Thoracic aorta (tissue), 2 donors: ENCODE results near the gene OLIG2. TPM values are rescaled to one million over a fixed set of nuclear protein-coding genes. Genes with fewer than 3 reads are reported as not detected.

ENCODE experiments used
- ATAC-seq: fragments of 150-250 bp; one replicate; pipeline ENCODE4 v1.8.0; 2017; ENCODE audit warnings: low read depth; ENCODE audit not compliant: insufficient number of reproducible peaks, low FRiP score
- DNase-seq: peaks from one replicate; pipeline ENCODE4 v3.0.0-alpha.2; 2020; ENCODE audit warnings: low spot score
- H3K27ac ChIP-seq, 2 donors: fragments of 200-600 bp; sonication (generic); 1 replicate in 1 of 2; 2 replicates in 1 of 2; pipeline ENCODE4 v1.5.1; 2016; ENCODE audit warnings: mild to moderate bottlenecking in 2 of 2, moderate library complexity in 2 of 2
- H3K27me3 ChIP-seq: fragments of 200-600 bp; sonication (generic); replicated peaks from 2 replicates; pipeline ENCODE4 v1.6.0; 2016; ENCODE audit warnings: mild to moderate bottlenecking; ENCODE audit not compliant: insufficient read depth
- H3K36me3 ChIP-seq: fragments of 200-600 bp; sonication (generic); one replicate; pipeline ENCODE4 v1.5.1; 2016
- H3K4me1 ChIP-seq, 2 donors: fragments of 200-600 bp; sonication (generic); 1 replicate in 1 of 2; 2 replicates in 1 of 2; pipeline versions ENCODE4 v1.5.1 to v1.6.0; 2016; ENCODE audit warnings: low read depth in 2 of 2, mild to moderate bottlenecking in 1 of 2; ENCODE audit not compliant: control insufficient read depth in 1 of 2
- H3K4me3 ChIP-seq: fragments of 200-600 bp; sonication (generic); 2 replicates; pipeline ENCODE4 v1.5.1; 2016; ENCODE audit warnings: mild to moderate bottlenecking
- H3K9me3 ChIP-seq: fragments of 200-600 bp; sonication (generic); 2 replicates; pipeline ENCODE4 v1.5.1; 2016
- total RNA-seq, 2 donors: library from RNA; depleted of rRNA; stranded (reverse); fragments of >200 nt; gene quantifications; one replicate each; pipeline versions ENCODE4 v1.1.0 to v1.2.3, GENCODE V29; 2016
- TF ChIP-seq, protein P1 (sequence below): fragments of 200-600 bp; sonication (generic); IDR thresholded peaks from one replicate; pipeline ENCODE4 v1.5.1; 2019; ENCODE audit warnings: antibody characterized with exemption

Gene OLIG2
- total RNA-seq, 2 donors from 2014 or later: not detected

DNA sequence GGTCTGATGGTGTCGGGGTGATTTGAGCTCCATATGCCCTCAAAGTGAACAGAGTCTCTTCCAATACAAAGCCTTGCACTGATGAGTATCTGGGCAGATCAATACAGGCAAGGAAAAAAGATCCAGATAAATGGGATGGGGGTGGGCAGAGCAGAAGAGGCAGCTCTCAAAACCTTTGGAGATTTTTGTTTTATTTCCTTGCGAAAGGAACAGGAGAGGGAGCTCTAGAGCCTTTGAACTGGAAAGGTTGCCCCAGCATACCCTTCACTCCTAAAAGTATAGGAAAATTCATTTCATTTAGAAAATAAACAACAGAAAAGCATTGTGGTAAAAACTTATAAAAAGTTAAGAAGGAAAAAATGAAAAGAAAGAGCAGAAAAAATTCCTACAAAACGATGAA lies 31.4 kb upstream of the OLIG2 start:
- H3K27ac ChIP-seq: no peak overlapping the region
- H3K27me3 ChIP-seq: no peaks in the 10 kb centered on the region
- DNase-seq (no peak), ATAC-seq (no peak)
- no peaks in the 10 kb centered on the region for H3K36me3 ChIP-seq
- TF ChIP-seq, protein P1, sequence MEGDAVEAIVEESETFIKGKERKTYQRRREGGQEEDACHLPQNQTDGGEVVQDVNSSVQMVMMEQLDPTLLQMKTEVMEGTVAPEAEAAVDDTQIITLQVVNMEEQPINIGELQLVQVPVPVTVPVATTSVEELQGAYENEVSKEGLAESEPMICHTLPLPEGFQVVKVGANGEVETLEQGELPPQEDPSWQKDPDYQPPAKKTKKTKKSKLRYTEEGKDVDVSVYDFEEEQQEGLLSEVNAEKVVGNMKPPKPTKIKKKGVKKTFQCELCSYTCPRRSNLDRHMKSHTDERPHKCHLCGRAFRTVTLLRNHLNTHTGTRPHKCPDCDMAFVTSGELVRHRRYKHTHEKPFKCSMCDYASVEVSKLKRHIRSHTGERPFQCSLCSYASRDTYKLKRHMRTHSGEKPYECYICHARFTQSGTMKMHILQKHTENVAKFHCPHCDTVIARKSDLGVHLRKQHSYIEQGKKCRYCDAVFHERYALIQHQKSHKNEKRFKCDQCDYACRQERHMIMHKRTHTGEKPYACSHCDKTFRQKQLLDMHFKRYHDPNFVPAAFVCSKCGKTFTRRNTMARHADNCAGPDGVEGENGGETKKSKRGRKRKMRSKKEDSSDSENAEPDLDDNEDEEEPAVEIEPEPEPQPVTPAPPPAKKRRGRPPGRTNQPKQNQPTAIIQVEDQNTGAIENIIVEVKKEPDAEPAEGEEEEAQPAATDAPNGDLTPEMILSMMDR: no peak
- no peak overlapping the region for H3K4me3 ChIP-seq
- no peaks in the 10 kb centered on the region for H3K4me1 ChIP-seq
- no peaks in the 10 kb centered on the region for H3K9me3 ChIP-seq

DNA sequence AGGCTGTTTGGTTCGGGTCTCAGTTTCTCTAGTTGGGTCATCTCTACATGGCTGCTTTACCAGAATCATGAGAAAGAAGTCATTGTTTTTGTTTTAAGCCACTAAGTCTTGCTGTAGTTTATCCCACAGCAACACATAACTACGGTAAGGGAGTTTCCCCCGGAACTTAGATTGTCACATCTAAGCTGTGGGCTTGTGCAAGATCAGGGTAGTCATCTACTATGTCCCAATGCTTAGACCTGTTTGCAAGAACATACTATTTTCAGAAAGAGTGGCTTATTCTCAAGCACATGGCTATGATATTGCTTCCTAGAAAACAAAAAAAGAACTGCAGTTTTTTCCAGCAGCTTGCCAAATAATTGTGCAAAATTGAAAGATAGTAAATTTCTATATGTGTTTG lies 18.0 kb upstream of the OLIG2 start:
- no peaks in the 10 kb centered on the region for H3K36me3 ChIP-seq
- no peak overlapping the region for H3K4me3 ChIP-seq
- H3K9me3 ChIP-seq: no peaks in the 10 kb centered on the region
- DNase-seq (no peak), ATAC-seq (no peak)
- no peak overlapping the region for H3K27ac ChIP-seq
- no peaks in the 10 kb centered on the region for H3K27me3 ChIP-seq
- TF ChIP-seq, protein P1: no peak
- H3K4me1 ChIP-seq: no peaks in the 10 kb centered on the region

DNA sequence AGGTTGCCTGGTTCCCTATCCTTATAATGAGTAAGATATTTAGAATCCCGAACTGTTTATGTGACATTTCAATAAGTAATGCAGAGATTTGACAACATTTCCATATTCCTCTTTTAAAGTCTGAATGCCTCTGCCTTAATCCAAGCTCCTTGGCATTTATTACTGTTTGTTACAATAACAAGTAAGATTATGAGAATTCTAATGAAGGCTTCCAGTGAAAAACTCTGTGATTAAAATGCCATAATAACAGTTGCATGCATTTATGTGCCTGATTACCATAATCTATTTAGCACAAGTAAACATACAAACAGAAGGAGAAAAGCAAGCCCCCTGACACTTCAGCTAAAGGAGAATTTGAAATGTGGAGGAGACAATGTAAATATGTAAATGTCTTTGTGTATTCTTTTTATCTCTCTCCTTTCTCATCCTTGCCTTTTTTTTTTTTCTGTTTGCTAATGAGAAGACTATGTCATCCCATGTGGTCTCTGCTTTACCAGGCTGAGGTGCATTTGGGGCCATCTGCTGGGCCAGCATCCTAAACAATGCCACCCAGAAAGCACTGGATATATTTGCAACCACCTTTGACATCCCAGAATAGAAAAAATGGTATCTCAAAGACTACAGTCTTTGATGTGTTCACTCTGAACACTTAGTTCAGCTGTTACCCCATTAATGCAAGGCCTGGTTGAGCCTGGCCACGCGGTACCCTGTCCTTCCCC lies 17.2 kb upstream of the OLIG2 start:
- no peak overlapping the region for H3K27ac ChIP-seq
- H3K9me3 ChIP-seq: no peaks in the 10 kb centered on the region
- H3K4me3 ChIP-seq: no peak overlapping the region
- DNase-seq: no peak
- no peaks in the 10 kb centered on the region for H3K4me1 ChIP-seq
- ATAC-seq: no peak
- H3K36me3 ChIP-seq: no peaks in the 10 kb centered on the region
- TF ChIP-seq, protein P1: no peak
- H3K27me3 ChIP-seq: no peaks in the 10 kb centered on the region

DNA sequence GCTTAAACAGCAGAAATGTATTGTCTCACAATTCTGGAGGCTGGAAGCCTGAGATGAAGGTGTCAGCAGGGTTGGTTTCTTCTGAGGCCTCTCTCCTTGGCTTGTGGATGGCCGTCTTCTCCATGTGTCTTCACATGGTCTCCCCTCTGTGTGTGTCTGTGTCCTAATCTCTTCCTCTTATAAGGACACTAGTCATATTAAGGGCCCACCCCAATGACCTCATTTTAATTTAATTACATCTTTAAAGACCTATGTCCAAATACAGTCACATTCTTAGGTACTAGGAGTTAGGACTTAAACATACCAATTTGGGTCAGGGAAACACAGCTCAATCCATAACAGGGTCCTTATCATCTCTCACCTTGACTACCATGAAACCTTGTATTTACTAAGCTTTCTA lies 14.8 kb upstream of the OLIG2 start:
- Histone ChIP-seq H3K27me3 (no peaks in the 10 kb centered on the region), H3K9me3 (no peaks in the 10 kb centered on the region), H3K4me1 (no peaks in the 10 kb centered on the region), H3K4me3 (no peak overlapping the region), H3K27ac (no peak overlapping the region), H3K36me3 (no peaks in the 10 kb centered on the region)
- TF ChIP-seq, protein P1: no peak
- DNase-seq (no peak), ATAC-seq (no peak)

DNA sequence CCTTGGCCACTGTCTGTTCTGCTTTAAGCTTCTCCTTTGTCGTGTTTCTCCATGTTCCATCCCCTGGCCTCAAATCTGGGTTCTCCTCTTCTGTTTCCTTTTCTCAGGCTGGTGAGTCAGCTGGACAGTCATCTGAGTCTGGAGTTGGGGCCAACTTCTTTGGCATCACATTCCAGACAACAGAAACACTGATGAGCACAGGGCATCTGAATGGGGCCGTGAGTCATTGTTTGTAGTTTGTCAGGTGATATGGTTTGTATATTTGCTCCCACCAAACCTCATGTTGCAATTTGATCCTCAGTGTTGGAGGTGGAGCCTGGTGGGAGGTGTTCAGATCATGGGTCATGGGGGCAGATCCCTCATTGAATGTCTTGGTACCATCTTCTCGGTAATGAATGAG lies 14.3 kb upstream of the OLIG2 start:
- Histone ChIP-seq H3K27me3 (no peaks in the 10 kb centered on the region), H3K4me3 (no peak overlapping the region), H3K9me3 (no peaks in the 10 kb centered on the region), H3K36me3 (no peaks in the 10 kb centered on the region), H3K4me1 (no peaks in the 10 kb centered on the region), H3K27ac (no peak overlapping the region)
- ATAC-seq (no peak), DNase-seq (no peak)
- TF ChIP-seq, protein P1: no peak
